ENCODE data around the gene ZBTB25.

Gene ZBTB25

DNA sequence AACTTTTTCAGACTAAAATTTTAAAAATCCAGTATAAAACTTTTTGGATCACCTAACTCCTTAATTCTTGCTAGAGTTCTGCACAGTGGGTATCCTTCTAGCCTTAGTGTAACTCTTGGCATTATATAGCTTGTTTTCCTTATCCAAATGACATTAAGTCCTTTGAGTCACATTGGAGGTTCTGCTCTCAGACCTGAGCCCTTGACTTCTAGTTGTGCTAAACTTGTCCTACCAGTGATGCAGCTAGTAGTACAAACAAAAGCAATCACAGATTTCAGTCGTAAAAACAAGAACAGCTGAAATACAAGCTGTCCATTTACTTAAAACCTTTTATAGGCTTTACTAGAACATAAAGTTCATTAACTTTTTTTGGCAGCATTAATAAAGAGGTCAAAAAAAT lies 11.4 kb upstream of the ZBTB25 start:
- DNase-seq = no peak

DNA sequence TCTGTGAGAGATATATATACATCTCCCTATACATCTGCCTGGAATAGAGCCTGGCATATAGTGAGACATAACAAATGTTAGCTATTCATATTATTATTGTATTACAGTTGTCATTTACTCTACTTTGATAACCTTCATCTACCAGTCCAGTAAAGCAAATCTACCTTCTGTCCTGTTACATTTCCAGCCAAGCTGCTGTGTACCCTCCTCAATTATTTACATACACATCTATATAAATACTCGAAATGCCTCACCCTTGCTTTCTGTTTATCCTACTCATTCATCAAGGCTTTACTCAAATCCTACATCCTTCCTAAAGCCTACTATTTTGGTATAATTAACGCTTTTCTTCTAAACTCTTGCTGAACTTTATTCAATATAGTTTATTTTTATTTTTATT lies 9.6 kb upstream of the ZBTB25 start:
- no peak for DNase-seq

- DNase-seq = peak; percentile 75
Measured at GRCh38 chr14:64510825-64511671, 7.4 kb upstream of the ZBTB25 start.

GRCh38 chr14:64509036-64509435 lies 5.4 kb upstream of the ZBTB25 start:
- no peak for DNase-seq

DNA sequence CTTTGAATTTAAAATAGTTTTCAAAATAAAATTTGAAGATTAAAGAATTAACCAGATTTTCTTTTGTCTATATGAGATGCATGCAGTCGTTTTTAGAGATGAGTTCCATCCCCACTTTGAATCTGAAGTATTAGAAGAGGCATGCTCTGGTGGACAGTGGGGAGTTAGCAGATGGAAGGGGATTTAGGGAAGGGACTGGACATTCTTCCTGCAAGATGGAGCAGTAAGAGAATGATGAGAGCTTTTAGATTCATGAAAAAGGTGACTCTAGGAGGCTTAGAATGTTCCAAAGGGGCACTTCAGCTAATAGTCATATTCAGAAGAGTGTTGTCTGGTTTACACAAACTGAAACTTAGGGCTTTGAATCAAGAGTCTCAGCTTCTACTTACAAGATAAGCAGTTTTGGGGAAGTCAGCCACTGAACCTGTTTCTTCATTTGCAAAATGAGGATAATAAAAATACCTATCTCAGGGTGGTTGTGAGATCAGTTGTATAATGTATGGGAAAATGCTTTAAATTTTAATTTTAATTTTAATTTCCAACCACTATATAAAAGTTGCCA lies 4.7 kb upstream of the ZBTB25 start:
- DNase-seq = no peak

DNA sequence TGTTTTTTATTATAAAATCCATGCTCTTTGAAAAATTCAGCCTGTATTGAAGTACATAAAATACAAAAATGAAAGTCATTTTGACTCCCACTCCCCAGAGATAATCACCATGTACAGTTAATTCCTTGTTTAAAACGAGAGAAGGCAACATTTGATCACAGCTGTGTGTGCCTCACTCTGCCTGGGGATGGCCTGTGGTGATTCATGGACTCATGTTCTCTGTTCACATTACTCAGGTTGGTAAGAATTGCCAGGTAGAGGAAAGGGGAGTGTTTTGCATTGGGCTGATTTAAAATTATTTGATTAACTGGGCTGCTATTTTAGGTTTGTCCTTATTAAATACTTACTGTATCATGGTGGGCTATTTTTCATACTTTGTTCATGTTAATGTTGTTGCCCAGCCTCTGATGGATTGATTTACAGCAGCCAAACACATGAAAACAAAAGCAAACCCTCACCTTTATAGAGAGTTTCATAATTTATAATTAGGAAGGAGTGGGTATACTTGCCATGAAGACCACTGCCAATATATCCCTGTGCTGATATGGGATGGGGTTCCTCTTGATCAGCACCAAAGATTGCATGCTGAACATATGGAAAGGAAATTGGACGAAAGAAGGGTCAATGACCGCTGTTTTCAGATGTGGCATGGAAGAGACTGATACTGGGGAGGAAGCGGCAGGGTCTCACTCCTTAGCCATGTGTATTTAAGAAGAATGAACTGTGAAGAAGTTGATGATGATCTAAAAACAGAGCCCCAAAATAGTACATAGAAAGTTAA lies 3.9 kb upstream of the ZBTB25 start:
- peak; percentile 56 for DNase-seq

DNA sequence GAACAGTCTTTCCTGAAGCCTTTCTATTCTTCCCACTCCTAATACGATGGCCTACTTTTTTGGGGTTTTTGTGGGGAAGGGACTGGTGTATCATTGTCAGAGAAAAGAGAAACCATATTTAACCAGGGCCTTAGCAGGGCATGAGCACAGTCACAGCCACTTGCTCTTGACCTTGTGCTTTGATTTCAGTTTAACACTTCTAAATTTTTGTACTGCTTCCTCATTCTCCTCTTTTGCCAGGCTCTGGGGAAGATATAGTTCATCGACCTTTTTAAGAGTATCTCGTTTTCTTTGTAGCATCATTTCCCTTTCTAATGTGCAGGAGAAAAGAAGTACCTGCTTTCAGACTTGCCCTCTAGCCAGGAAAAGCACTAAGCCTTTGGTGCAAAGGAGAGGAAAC lies 3.1 kb upstream of the ZBTB25 start:
- DNase-seq = no peak

- DNase-seq = peak; percentile 88
Measured at GRCh38 chr14:64504897-64505794, 1.5 kb upstream of the ZBTB25 start.

GRCh38 chr14:64504310-64504896 lies 765 bp upstream of the ZBTB25 start, which contains the start of gene ZBTB1:
TSS of gene ZBTB1 (plus strand) at chr14:64504770. CDS start at chr14:64521505, 16,735 bp downstream.
- DNase-seq = peak; percentile 90

DNA sequence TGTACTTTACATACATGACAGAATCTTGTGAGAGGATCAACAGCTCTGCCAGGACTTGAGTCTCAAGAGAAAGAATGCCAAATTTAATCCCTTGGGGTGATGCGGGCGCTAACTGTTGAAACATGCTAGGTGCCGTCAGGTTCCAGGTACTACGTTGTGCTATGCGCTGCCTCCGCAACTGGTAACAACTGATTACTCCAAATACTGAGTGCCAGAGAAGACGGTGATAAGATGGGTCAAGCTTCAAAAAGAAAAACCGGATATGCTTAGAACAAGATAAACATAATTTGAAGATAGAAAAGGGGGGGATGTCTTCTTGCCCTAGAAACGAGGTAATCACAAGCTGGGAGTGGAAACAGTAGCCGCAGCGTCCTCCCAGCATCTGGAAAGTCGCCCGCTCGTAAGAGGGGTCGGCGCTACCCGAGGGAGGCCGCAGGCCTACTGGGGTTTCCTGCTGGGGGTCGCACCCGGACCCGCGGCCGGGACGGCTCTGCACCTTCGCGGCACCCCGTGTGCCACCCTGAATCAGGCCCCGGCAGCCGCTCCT lies 678 bp downstream of the ZBTB25 start:
- peak; percentile 33 for DNase-seq

GRCh38 chr14:64502456-64502855 lies 1.2 kb downstream of the ZBTB25 start:
- no peak for DNase-seq

DNA sequence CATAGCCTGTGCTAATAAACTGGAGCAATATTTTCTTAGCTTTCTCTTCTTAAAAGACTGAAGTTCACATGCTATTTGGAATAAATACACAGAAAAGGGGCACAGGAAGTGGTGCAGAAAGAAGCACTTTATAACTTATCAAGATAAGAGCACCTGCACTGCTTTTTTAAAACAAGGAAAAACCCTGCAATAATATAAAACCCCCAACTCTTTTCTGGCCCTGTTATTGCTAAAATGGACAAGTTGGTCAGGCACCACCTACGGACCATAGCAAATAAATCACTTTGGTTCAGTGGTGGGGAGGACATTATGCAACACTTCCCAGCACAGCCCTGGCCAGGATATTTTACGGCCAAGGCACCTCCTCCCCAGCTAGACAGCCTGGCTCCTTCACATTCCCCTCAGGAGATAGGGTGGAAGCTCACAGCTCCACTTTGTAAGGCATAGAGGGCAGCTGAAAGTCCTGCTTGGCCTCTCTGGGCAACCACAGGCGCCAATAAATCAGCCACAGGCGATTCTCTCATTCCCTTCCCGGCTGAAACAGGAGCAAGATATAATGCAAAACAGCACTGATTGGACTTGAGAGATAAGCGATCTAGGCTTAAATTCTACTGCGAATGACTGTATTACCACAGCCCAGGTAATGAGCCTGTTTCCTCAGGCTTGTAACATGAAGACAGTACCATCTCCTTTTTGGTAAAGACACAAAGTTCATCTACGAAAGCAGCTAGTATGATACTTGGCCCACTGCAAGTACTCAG lies 2.0 kb downstream of the ZBTB25 start:
- DNase-seq = no peak

DNA sequence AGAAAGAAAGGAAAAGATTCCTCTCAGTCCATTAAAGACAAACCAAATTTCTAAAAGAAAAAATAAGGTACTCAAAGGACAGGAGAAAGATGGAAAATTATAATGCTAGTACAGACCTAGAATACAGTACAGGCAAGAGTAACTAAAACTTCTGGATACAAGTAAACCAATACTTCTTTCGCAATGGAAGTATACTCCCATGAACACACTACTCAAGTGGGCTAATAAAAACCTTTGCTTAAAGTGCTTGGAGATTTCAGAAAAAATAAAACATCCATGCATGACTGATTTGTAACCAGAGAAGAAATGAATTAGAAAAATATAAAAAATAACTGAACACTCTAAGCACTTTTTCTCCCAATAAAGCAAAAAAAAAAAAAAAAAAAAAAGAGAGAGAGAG lies 3.5 kb downstream of the ZBTB25 start:
- DNase-seq = no peak

- no peak for DNase-seq
Measured at GRCh38 chr14:64496764-64497163, 6.9 kb downstream of the ZBTB25 start.

- no peak for DNase-seq
Measured at GRCh38 chr14:64495252-64495651, 8.4 kb downstream of the ZBTB25 start.

- no peak for DNase-seq
Measured at GRCh38 chr14:64493455-64493854, 10.2 kb downstream of the ZBTB25 start.

DNA sequence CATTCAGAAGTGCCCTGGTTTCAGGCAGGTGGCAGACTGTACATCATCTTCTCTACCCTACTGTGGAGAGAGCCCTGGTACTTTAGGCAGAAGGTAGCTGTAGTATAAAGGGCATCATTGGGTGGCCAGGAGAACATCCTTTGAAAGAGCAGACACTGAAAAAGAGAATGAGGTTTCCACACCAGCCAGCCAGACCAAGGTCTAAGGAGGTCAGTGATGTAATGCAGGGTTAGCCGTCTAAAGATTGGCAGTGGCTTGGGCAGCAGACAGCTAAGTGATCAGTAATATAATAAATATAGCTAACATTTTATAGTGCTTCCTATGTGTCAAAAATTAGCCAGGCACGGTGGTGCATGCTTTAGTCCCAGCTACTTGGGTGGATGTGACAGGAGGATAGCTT lies 12.0 kb downstream of the ZBTB25 start:
- no peak for DNase-seq

GRCh38 chr14:64488590-64489099 lies 15.0 kb downstream of the ZBTB25 start:
- DNase-seq = no peak

- DNase-seq = no peak
Measured at GRCh38 chr14:64478634-64479250, 24.9 kb downstream of the ZBTB25 start.

GRCh38 chr14:64476438-64476837 lies 27.2 kb downstream of the ZBTB25 start:
- no peak for DNase-seq
